ENCODE measurements around the gene FHAD1.

DNA sequence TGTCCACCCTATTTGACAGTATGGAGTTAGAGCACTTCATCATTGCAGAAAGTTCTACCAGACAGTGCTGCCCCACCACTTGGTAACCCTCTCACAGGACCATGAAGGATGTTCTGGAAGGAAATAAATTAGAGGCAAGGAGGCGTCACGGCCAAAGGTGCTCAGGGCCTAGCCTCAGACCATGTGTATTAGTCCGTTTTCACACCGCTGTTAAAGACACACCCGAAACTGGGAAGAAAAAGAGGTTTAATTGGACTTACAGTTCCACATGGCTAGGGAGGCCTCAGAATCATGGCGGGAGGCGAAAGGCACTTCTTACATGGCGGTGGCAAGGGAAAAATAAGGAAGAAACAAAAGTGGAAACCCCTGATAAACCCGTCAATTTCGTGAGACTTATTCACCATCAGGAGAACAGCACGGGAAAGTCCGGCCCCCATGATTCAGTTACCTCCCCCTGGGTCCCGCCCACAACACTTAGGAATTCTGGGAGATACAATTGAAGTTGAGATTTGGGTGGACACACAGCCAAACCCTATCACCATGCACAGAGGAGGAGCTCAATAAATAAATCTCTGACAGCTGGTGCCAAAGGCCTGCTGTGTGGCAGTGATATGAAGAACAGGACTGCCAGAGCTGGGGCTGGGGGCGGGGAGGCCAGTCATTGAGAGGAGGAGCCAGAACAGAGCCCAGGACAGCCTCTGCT lies 75.8 kb downstream of the FHAD1 start:
- TF ChIP-seq, protein P1, sequence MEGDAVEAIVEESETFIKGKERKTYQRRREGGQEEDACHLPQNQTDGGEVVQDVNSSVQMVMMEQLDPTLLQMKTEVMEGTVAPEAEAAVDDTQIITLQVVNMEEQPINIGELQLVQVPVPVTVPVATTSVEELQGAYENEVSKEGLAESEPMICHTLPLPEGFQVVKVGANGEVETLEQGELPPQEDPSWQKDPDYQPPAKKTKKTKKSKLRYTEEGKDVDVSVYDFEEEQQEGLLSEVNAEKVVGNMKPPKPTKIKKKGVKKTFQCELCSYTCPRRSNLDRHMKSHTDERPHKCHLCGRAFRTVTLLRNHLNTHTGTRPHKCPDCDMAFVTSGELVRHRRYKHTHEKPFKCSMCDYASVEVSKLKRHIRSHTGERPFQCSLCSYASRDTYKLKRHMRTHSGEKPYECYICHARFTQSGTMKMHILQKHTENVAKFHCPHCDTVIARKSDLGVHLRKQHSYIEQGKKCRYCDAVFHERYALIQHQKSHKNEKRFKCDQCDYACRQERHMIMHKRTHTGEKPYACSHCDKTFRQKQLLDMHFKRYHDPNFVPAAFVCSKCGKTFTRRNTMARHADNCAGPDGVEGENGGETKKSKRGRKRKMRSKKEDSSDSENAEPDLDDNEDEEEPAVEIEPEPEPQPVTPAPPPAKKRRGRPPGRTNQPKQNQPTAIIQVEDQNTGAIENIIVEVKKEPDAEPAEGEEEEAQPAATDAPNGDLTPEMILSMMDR (IDR thresholded peaks at IDR 0.05; ENCODE audit: low read depth, low read length): no peak
- TF ChIP-seq MYC (IDR thresholded peaks at IDR 0.05; ENCODE audit: low read depth, low read length) (no peak), POLR2A (IDR thresholded peaks at IDR 0.05; ENCODE audit: extremely low read depth, insufficient read length) (no peak)
- TF ChIP-seq, protein P2, sequence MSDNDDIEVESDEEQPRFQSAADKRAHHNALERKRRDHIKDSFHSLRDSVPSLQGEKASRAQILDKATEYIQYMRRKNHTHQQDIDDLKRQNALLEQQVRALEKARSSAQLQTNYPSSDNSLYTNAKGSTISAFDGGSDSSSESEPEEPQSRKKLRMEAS (IDR thresholded peaks at IDR 0.05; ENCODE audit: low read depth, low read length): no peak
